Ovary (tissue), 3 donors: ENCODE measurements around the gene COL23A1.

Source experiments
- CTCF ChIP-seq, 3 donors: fragments of 450-650 bp in 2 of 3; fragments of 200-600 bp in 1 of 3; IDR thresholded peaks; one replicate each; pipeline versions ENCODE4 v1.5.1 to v1.8.0; 2016 to 2022; ENCODE audit warnings: antibody characterized with exemption in 3 of 3, mild to moderate bottlenecking in 1 of 3
- EP300 ChIP-seq: sonication (generic); formaldehyde crosslinking; IDR thresholded peaks from one replicate; pipeline ENCODE4 v1.6.1; 2017; ENCODE audit warnings: antibody characterized with exemption
- POLR2A ChIP-seq: fragments of 450-650 bp; IDR thresholded peaks from one replicate; pipeline ENCODE4 v1.6.1; 2017; ENCODE audit warnings: antibody characterized with exemption, mild to moderate bottlenecking, moderate library complexity
- donor health status: DM: no; HTN: no; CAD: no.

- TF ChIP-seq CTCF (IDR thresholded peaks at IDR 0.05) (no peak), POLR2A (no peak), EP300 (no peak)
Observed at GRCh38 chr5:178430186-178431062, 159.8 kb downstream of the COL23A1 start.
